ENCODE data around the gene APOBEC4.
"Not testable (repeated sequence)": the region's sequence is repeated elsewhere in the genome, so short reads cannot be mapped to it uniquely, and the experiment has no call there.

APOBEC4 gene

GRCh38 chr1:183622884-183623785 lies 30.0 kb downstream of the APOBEC4 start:
- TF ChIP-seq, protein P1, sequence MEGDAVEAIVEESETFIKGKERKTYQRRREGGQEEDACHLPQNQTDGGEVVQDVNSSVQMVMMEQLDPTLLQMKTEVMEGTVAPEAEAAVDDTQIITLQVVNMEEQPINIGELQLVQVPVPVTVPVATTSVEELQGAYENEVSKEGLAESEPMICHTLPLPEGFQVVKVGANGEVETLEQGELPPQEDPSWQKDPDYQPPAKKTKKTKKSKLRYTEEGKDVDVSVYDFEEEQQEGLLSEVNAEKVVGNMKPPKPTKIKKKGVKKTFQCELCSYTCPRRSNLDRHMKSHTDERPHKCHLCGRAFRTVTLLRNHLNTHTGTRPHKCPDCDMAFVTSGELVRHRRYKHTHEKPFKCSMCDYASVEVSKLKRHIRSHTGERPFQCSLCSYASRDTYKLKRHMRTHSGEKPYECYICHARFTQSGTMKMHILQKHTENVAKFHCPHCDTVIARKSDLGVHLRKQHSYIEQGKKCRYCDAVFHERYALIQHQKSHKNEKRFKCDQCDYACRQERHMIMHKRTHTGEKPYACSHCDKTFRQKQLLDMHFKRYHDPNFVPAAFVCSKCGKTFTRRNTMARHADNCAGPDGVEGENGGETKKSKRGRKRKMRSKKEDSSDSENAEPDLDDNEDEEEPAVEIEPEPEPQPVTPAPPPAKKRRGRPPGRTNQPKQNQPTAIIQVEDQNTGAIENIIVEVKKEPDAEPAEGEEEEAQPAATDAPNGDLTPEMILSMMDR (IDR thresholded peaks at IDR 0.05) = peak; percentile 55
- no peak for DNase-seq (ENCODE audit: low spot score)
- H3K4me3 ChIP-seq = no peak overlapping the region
- peak overlapping the region; percentile 60 to 72 for H3K27ac ChIP-seq

DNA sequence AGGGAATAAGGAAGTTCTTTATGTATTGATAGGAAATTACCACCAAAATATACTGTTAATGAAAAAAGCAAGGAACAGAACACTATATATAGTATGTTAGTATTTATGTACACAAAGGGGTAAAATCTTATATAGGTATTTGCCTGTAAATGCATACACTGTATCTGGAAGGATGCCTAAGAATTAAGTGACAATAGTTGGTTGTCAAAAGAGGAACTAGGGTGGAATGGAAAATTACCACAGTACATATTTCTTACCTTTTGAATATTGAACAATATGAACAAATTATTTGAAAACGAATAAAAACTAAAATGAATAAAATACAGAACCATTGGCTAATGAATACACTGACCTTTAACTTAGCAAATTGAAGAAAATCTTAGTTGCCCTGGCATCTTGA lies 31.1 kb downstream of the APOBEC4 start:
- no peak for DNase-seq (ENCODE audit: low spot score)
- TF ChIP-seq, protein P1 (IDR thresholded peaks at IDR 0.05) = no peak
- no peak overlapping the region for H3K4me3 ChIP-seq
- H3K27ac ChIP-seq = no peak overlapping the region

GRCh38 chr1:183620311-183620710 lies 32.8 kb downstream of the APOBEC4 start:
- TF ChIP-seq, protein P1 (IDR thresholded peaks at IDR 0.05) = no peak
- Histone ChIP-seq H3K4me3 (no peak overlapping the region), H3K27ac (peak overlapping the region in 1 of 2 donors; percentile 24)
- DNase-seq (ENCODE audit: low spot score) = no peak

DNA sequence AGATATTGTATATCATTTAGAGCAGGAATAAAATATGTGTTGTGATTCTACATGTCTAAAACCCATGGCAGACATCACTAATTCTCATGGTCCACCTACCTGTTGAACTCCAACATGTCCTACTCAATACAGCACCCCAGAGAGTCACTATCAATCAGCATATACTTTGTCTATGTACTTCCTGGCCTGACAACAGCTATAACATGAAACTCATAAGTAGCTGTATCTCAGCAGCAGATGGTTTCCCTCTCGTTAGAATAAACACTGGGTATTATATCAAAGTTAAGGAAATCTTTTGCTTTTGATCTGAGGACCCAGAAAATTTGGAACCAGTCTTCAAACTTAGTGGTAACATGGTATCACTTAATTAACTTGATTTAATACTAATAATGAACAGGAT lies 33.3 kb downstream of the APOBEC4 start:
- peak overlapping the region in 1 of 2 donors; percentile 24 for H3K27ac ChIP-seq
- TF ChIP-seq, protein P1 (IDR thresholded peaks at IDR 0.05) = no peak
- no peak overlapping the region for H3K4me3 ChIP-seq
- DNase-seq (ENCODE audit: low spot score) = no peak

DNA sequence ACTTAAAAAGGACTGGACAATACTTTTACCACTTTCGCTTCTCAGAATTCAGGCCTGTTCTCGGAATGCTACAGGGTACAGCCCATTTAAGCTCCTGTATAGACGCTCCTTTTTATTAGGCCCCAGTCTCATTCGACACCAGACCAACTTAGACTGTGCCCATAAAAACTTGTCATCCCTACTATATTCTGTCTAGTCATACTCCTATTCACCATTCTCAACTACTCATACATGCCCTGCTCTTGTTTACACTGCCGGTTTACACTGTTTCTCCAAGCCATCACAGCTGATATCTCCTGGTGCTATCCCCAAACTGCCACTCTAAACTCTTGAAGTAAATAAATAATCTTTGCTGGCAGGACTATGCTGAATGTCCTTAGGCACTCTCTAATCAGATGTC lies 34.9 kb downstream of the APOBEC4 start:
- not testable (repeated sequence) for DNase-seq (ENCODE audit: low spot score); H3K4me3 ChIP-seq
- peak overlapping the region in 1 of 2 donors; percentile 4 for H3K27ac ChIP-seq

- not testable (repeated sequence) for DNase-seq (ENCODE audit: low spot score); H3K27ac ChIP-seq; H3K4me3 ChIP-seq
Measured at GRCh38 chr1:183612975-183613374, 40.1 kb downstream of the APOBEC4 start.

DNA sequence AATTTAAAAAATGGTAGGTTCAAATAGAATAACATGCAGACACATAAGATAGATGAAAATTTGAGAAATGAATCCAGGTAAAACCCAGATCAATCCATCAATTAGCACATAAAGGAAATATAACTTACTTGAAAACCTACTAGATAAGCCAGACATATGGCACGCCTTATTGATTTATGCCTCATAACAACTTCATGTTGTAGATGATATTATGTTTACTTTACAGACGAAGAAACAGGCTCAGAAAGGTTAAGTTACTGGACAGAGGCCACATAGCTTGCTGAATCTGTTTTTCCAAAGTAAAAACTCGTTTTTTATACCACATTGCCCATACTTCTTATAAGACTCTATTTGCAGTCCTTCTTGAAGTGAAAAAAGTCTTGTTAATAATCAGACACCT lies 40.7 kb downstream of the APOBEC4 start:
- TF ChIP-seq, protein P1 (IDR thresholded peaks at IDR 0.05) = no peak
- Histone ChIP-seq H3K4me3 (no peak overlapping the region), H3K27ac (no peak overlapping the region)
- DNase-seq (ENCODE audit: low spot score) = no peak

GRCh38 chr1:183611021-183611420 lies 42.1 kb downstream of the APOBEC4 start:
- no peak for DNase-seq (ENCODE audit: low spot score)
- no peak overlapping the region for H3K27ac ChIP-seq
- TF ChIP-seq, protein P1 (IDR thresholded peaks at IDR 0.05) = no peak
- no peak overlapping the region for H3K4me3 ChIP-seq

Measured in coronary artery (tissue), 2 donors.